Measurements from ENCODE around the gene GLI1. TPM values are rescaled to one million over a fixed set of nuclear protein-coding genes. Genes with fewer than 3 reads are reported as not detected.

The GLI1 gene
- polyA plus RNA-seq, 1 of the 3 experiments (the other 2 are of a cell fraction) = 0.90 TPM

GRCh38 chr12:57511161-57511560, 51.6 kb downstream of the GLI1 start:
- peaks cover 41 to 56% of the 10 kb centered on the region in 2 experiments for H3K36me3 ChIP-seq (replicated peaks in 1 of 2; ENCODE audit: control insufficient read depth in 1 of 2, insufficient read depth in 2 of 2, low read length in 1 of 2)
- no peak overlapping the region for H3K9ac ChIP-seq
- H3K79me2 ChIP-seq (ENCODE audit: insufficient read depth) = no peaks in the 10 kb centered on the region
- no peaks in the 10 kb centered on the region for H3K27me3 ChIP-seq (ENCODE audit: insufficient read depth)
- no peak overlapping the region for H2AFZ ChIP-seq (ENCODE audit: low read depth)
- no peak overlapping the region for H3K4me3 ChIP-seq (ENCODE audit: low read depth in 2 of 2, low read length in 1 of 2)
- no peak for TF ChIP-seq REST (IDR thresholded peaks at IDR 0.05; ENCODE audit: low read depth, low read length)
- no peak for TF ChIP-seq TEAD4 (IDR thresholded peaks at IDR 0.05; ENCODE audit: borderline replicate concordance, insufficient read depth)
- TF ChIP-seq EP300 (IDR thresholded peaks at IDR 0.05; ENCODE audit: borderline replicate concordance in 1 of 2, low read depth in 1 of 2, low read length in 1 of 2) = no peak
- no peak for TF ChIP-seq CTCF (IDR thresholded peaks at IDR 0.05)
- no peak for TF ChIP-seq NFIC (IDR thresholded peaks at IDR 0.05; ENCODE audit: borderline replicate concordance)
- no peak for TF ChIP-seq MAX (IDR thresholded peaks at IDR 0.05; ENCODE audit: low read depth)
- no peak for TF ChIP-seq RFX5 (IDR thresholded peaks at IDR 0.05; ENCODE audit: low read length)
- no peak for TF ChIP-seq IRF3 (IDR thresholded peaks at IDR 0.05; ENCODE audit: low read depth, low read length)
- TF ChIP-seq FOSL2 (IDR thresholded peaks at IDR 0.05; ENCODE audit: borderline replicate concordance, low read depth) = no peak
- TF ChIP-seq MXI1 (IDR thresholded peaks at IDR 0.05; ENCODE audit: low read depth, low read length) = no peak
- H3K9me2 ChIP-seq = no peaks in the 10 kb centered on the region
- H3K4me1 ChIP-seq (ENCODE audit: control insufficient read depth in 1 of 2, insufficient read depth in 2 of 2, low read depth in 1 of 2, low read length in 1 of 2) = no peaks in the 10 kb centered on the region
- ChIA-PET CTCF (interaction anchor here (0.6 kb wide), 3 partner anchors 33 to 248 kb away, joined by 3 to 4 read pairs (median 3); no protein-coding TSS in a partner anchor), POLR2A (no interaction called here)
- 98% methylated on average over 4 of the region's 4 CpGs for WGBS (ENCODE audit: low lambda C conversion rate)
- DNase-seq = no peak
- peaks cover 3% of the 10 kb centered on the region; the same call in 1 of the 2 replicates for H4K20me1 ChIP-seq (ENCODE audit: insufficient read depth)
- H3K9me3 ChIP-seq = no peaks in the 10 kb centered on the region
- H3K4me2 ChIP-seq = no peak overlapping the region
- no peak overlapping the region for H3K27ac ChIP-seq (ENCODE audit: low read depth in 2 of 2, low read length in 1 of 2)
- peaks cover 27% of the 10 kb centered on the region for H3F3A ChIP-seq (replicated peaks; ENCODE audit: insufficient read depth)

Data from SK-N-SH (cell line).